ENCODE results near the gene P2RY4.

- TF ChIP-seq, protein P1, sequence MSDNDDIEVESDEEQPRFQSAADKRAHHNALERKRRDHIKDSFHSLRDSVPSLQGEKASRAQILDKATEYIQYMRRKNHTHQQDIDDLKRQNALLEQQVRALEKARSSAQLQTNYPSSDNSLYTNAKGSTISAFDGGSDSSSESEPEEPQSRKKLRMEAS (IDR thresholded peaks at IDR 0.05; ENCODE audit: insufficient read depth, insufficient read length): no peak
- TF ChIP-seq FOS (IDR thresholded peaks at IDR 0.05; ENCODE audit: borderline replicate concordance, insufficient read depth, low read length) (no peak), CTCF (IDR thresholded peaks at IDR 0.05; ENCODE audit: extremely low read depth in 1 of 2, insufficient read depth in 1 of 2, low read depth in 1 of 2, low read length in 2 of 2) (no peak), EZH2 (IDR thresholded peaks at IDR 0.05; ENCODE audit: borderline replicate concordance, low read depth, low read length, severe bottlenecking) (no peak), POLR2A (IDR thresholded peaks at IDR 0.05; ENCODE audit: low read depth, low read length) (no peak), JUN (IDR thresholded peaks at IDR 0.05; ENCODE audit: borderline replicate concordance, insufficient read depth, insufficient read length, low read depth) (no peak), POLR2AphosphoS5 (IDR thresholded peaks at IDR 0.05; ENCODE audit: insufficient read depth, low read depth, low read length) (no peak), GATA2 (IDR thresholded peaks at IDR 0.05; ENCODE audit: insufficient read depth, insufficient read length, low read depth, low read length) (no peak), MYC (IDR thresholded peaks at IDR 0.05; ENCODE audit: low read depth, low read length) (no peak)
Observed at GRCh38 chrX:70264784-70265183, 4.8 kb upstream of the P2RY4 start.

All from endothelial cell of umbilical vein (primary cell).